ENCODE measurements around the gene TSFM.
A peak's percentile ranks its signal among the peaks of the same experiment; 100 is the strongest.

TSFM gene

GRCh38 chr12:57755194-57755453 lies 27.5 kb upstream of the TSFM start:
- Mint-ChIP-seq H3K27ac (no peak overlapping the region), H3K4me3 (peak overlapping the region; percentile 75), H3K36me3 (peaks cover 57% of the 10 kb centered on the region), H3K4me1 (peaks cover 78% of the 10 kb centered on the region), H3K9me3 (no peaks in the 10 kb centered on the region)
- ATAC-seq = no peak
- DNase-seq (ENCODE audit: low spot score in 2 of 2) = no peak

GRCh38 chr12:57755454-57756372 lies 26.9 kb upstream of the TSFM start:
- ATAC-seq = no peak
- Mint-ChIP-seq H3K36me3 (peaks cover 52% of the 10 kb centered on the region), H3K4me1 (peaks cover 72% of the 10 kb centered on the region)

GRCh38 chr12:57756406-57757341 lies 25.9 kb upstream of the TSFM start:
- Mint-ChIP-seq H3K36me3 (peaks cover 49% of the 10 kb centered on the region), H3K27ac (peak overlapping the region; percentile 84), H3K9me3 (no peaks in the 10 kb centered on the region), H3K4me1 (peaks cover 72% of the 10 kb centered on the region), H3K4me3 (peak overlapping the region; percentile 75)
- peak; percentile 52 for ATAC-seq
- DNase-seq (ENCODE audit: low spot score in 2 of 2) = peak; percentile 60 to 80

More at GRCh38 chr12:57755454-57756372, 26.9 kb upstream of the TSFM start:
- DNase-seq (ENCODE audit: low spot score in 2 of 2) = peak in 1 of 2 donors; percentile 62
- Mint-ChIP-seq H3K4me3 (peak overlapping the region; percentile 75), H3K9me3 (no peaks in the 10 kb centered on the region), H3K27ac (peak overlapping the region; percentile 84)

GRCh38 chr12:57757771-57758170 lies 24.8 kb upstream of the TSFM start:
- DNase-seq (ENCODE audit: low spot score in 2 of 2) (no peak), ATAC-seq (no peak)
- Mint-ChIP-seq H3K9me3 (no peaks in the 10 kb centered on the region), H3K4me3 (no peak overlapping the region), H3K4me1 (peaks cover 65% of the 10 kb centered on the region), H3K36me3 (peaks cover 46% of the 10 kb centered on the region), H3K27ac (no peak overlapping the region)

- H3K27ac Mint-ChIP-seq = peak overlapping the region; percentile 67
- peaks cover 64% of the 10 kb centered on the region for H3K4me1 Mint-ChIP-seq
- ATAC-seq (no peak), DNase-seq (ENCODE audit: low spot score in 2 of 2) (no peak)
- no peak overlapping the region for H3K4me3 Mint-ChIP-seq
- H3K36me3 Mint-ChIP-seq = peaks cover 47% of the 10 kb centered on the region
- no peaks in the 10 kb centered on the region for H3K9me3 Mint-ChIP-seq
Observed at GRCh38 chr12:57758552-57759359, 23.8 kb upstream of the TSFM start.

- DNase-seq (ENCODE audit: low spot score in 2 of 2) (no peak), ATAC-seq (no peak)
- no peak overlapping the region for H3K27ac Mint-ChIP-seq
- H3K4me1 Mint-ChIP-seq = peaks cover 64% of the 10 kb centered on the region
- H3K9me3 Mint-ChIP-seq = no peaks in the 10 kb centered on the region
- peaks cover 54% of the 10 kb centered on the region for H3K36me3 Mint-ChIP-seq
- H3K4me3 Mint-ChIP-seq = no peak overlapping the region
Observed at GRCh38 chr12:57759360-57759980, 23.1 kb upstream of the TSFM start.

- no peak for ATAC-seq
- Mint-ChIP-seq H3K4me3 (no peak overlapping the region), H3K27ac (no peak overlapping the region)
Observed at GRCh38 chr12:57760347-57760982, 22.1 kb upstream of the TSFM start.

GRCh38 chr12:57761391-57761998 lies 21.1 kb upstream of the TSFM start:
- peaks cover 53% of the 10 kb centered on the region for H3K36me3 Mint-ChIP-seq

More at GRCh38 chr12:57760347-57760982, 22.1 kb upstream of the TSFM start:
- H3K9me3 Mint-ChIP-seq = no peaks in the 10 kb centered on the region
- H3K36me3 Mint-ChIP-seq = peaks cover 55% of the 10 kb centered on the region
- no peak for DNase-seq (ENCODE audit: low spot score in 2 of 2)
- peaks cover 70% of the 10 kb centered on the region for H3K4me1 Mint-ChIP-seq

GRCh38 chr12:57762463-57762862 lies 20.1 kb upstream of the TSFM start:
- peaks cover 44% of the 10 kb centered on the region for H3K36me3 Mint-ChIP-seq
- H3K4me1 Mint-ChIP-seq = peaks cover 73% of the 10 kb centered on the region
- no peak overlapping the region for H3K27ac Mint-ChIP-seq
- no peak for ATAC-seq
- no peaks in the 10 kb centered on the region for H3K9me3 Mint-ChIP-seq
- no peak overlapping the region for H3K4me3 Mint-ChIP-seq
- DNase-seq (ENCODE audit: low spot score in 2 of 2) = no peak

More at GRCh38 chr12:57761391-57761998, 21.1 kb upstream of the TSFM start:
- Mint-ChIP-seq H3K9me3 (no peaks in the 10 kb centered on the region), H3K4me3 (no peak overlapping the region), H3K4me1 (peaks cover 70% of the 10 kb centered on the region), H3K27ac (peak overlapping the region; percentile 45)
- DNase-seq (ENCODE audit: low spot score in 2 of 2) (no peak), ATAC-seq (no peak)

GRCh38 chr12:57763881-57764661 lies 18.5 kb upstream of the TSFM start:
- Mint-ChIP-seq H3K4me1 (peaks cover 66% of the 10 kb centered on the region), H3K4me3 (peak overlapping the region; percentile 95), H3K27ac (peak overlapping the region; percentile 91)

GRCh38 chr12:57764662-57765002 lies 18.0 kb upstream of the TSFM start:
- Mint-ChIP-seq H3K36me3 (peaks cover 44% of the 10 kb centered on the region), H3K4me1 (peaks cover 61% of the 10 kb centered on the region), H3K27ac (peak overlapping the region; percentile 91), H3K4me3 (peak overlapping the region; percentile 95), H3K9me3 (no peaks in the 10 kb centered on the region)
- no peak for DNase-seq (ENCODE audit: low spot score in 2 of 2)
- ATAC-seq = peak; percentile 11

More at GRCh38 chr12:57763881-57764661, 18.5 kb upstream of the TSFM start:
- no peaks in the 10 kb centered on the region for H3K9me3 Mint-ChIP-seq
- no peak for ATAC-seq
- no peak for DNase-seq (ENCODE audit: low spot score in 2 of 2)
- peaks cover 44% of the 10 kb centered on the region for H3K36me3 Mint-ChIP-seq

GRCh38 chr12:57765003-57765697 lies 17.4 kb upstream of the TSFM start:
- ATAC-seq (peak; percentile 80), DNase-seq (ENCODE audit: low spot score in 2 of 2) (peak; percentile 52 to 74)
- Mint-ChIP-seq H3K4me1 (peaks cover 61% of the 10 kb centered on the region), H3K4me3 (peak overlapping the region; percentile 95), H3K27ac (peak overlapping the region; percentile 91), H3K36me3 (peaks cover 47% of the 10 kb centered on the region), H3K9me3 (no peaks in the 10 kb centered on the region)
